GM21515 (cell line): ENCODE measurements around the gene RYR2.

ENCODE experiments used
- ATAC-seq: cut with Tn5 transposase; IDR thresholded peaks from one replicate; pipeline ENCODE4 v1.9.1; 2021; ENCODE audit not compliant: unreplicated experiment

Gene RYR2

GRCh38 chr1:237701534-237701933 is 659.5 kb downstream of the RYR2 start:
- ATAC-seq: no peak

- no peak for ATAC-seq
Observed at GRCh38 chr1:237702161-237702560, 660.2 kb downstream of the RYR2 start.

GRCh38 chr1:237705462-237705861 is 663.5 kb downstream of the RYR2 start:
- ATAC-seq: no peak

GRCh38 chr1:237709355-237709754 is 667.4 kb downstream of the RYR2 start:
- no peak for ATAC-seq

- ATAC-seq: no peak
Observed at GRCh38 chr1:237711281-237711680, 669.3 kb downstream of the RYR2 start.

- ATAC-seq: no peak
Observed at GRCh38 chr1:237712082-237712481, 670.1 kb downstream of the RYR2 start.

- no peak for ATAC-seq
Observed at GRCh38 chr1:237712586-237713157, 670.7 kb downstream of the RYR2 start.

GRCh38 chr1:237713916-237714315 is 671.9 kb downstream of the RYR2 start:
- no peak for ATAC-seq

GRCh38 chr1:237717106-237717505 is 675.1 kb downstream of the RYR2 start:
- ATAC-seq: no peak

GRCh38 chr1:237730826-237731350 is 688.9 kb downstream of the RYR2 start:
- ATAC-seq: no peak

GRCh38 chr1:237732657-237733056 is 690.7 kb downstream of the RYR2 start:
- no peak for ATAC-seq

GRCh38 chr1:237736372-237737029 is 694.5 kb downstream of the RYR2 start:
- no peak for ATAC-seq

GRCh38 chr1:237737448-237737847 is 695.5 kb downstream of the RYR2 start:
- no peak for ATAC-seq

- ATAC-seq: no peak
Observed at GRCh38 chr1:237737938-237738610, 696.1 kb downstream of the RYR2 start.

- ATAC-seq: no peak
Observed at GRCh38 chr1:237740846-237741245, 698.9 kb downstream of the RYR2 start.

- no peak for ATAC-seq
Observed at GRCh38 chr1:237745545-237745944, 703.6 kb downstream of the RYR2 start.

GRCh38 chr1:237748171-237748960 is 706.4 kb downstream of the RYR2 start:
- ATAC-seq: no peak

GRCh38 chr1:237749122-237749521 is 707.1 kb downstream of the RYR2 start:
- no peak for ATAC-seq

- no peak for ATAC-seq
Observed at GRCh38 chr1:237751090-237751489, 709.1 kb downstream of the RYR2 start.

GRCh38 chr1:237754627-237755026 is 712.6 kb downstream of the RYR2 start:
- no peak for ATAC-seq

GRCh38 chr1:237756304-237756967 is 714.5 kb downstream of the RYR2 start:
- ATAC-seq: no peak
